OCI-LY7 (cell line): ENCODE measurements around the gene PILRB. TPM values are rescaled to one million over a fixed set of nuclear protein-coding genes. Genes with fewer than 3 reads are reported as not detected.
"Not testable (repeated sequence)": the region's sequence is repeated elsewhere in the genome, so short reads cannot be mapped to it uniquely, and the experiment has no call there.

ENCODE experiments used
- BruUV-seq: library from RNA; stranded (reverse); fragments of 400-500 nt; replicated peaks from 2 replicates; lab custom pipeline; 2021; lab: Mats Ljungman, UMichigan
- CTCF ChIA-PET: fragments of 300-600 bp; sonication (Branson Sonifier 250); formaldehyde crosslinking; loops from one replicate; lab custom pipeline; 2022; ENCODE audit warnings: antibody characterized with exemption; ENCODE audit not compliant: unreplicated experiment; lab: Charles Lee
- POLR2A ChIA-PET: fragments of 300-600 bp; sonication (Branson Sonifier 250); formaldehyde crosslinking; loops from one replicate; lab custom pipeline; 2022; ENCODE audit warnings: antibody characterized with exemption; lab: Charles Lee
- DNase-seq: peaks from one replicate; pipeline ENCODE4 v3.0.0-alpha.2; 2015; ENCODE audit warnings: low spot score
- H2AFZ ChIP-seq: fragments of 200-600 bp; sonication (generic), shearing (Covaris generic); 2 replicates; pipeline ENCODE4 v1.6.1; 2014; ENCODE audit warnings: mild to moderate bottlenecking, antibody characterized with exemption, low read length, moderate library complexity
- H3K27ac ChIP-seq: fragments of 200-600 bp; sonication (generic); 2 replicates; pipeline ENCODE4 v1.5.1; 2014; ENCODE audit warnings: mixed run types, low read depth, mild to moderate bottlenecking, moderate library complexity, low read length, inconsistent platforms; ENCODE audit not compliant: poor library complexity, severe bottlenecking
- H3K36me3 ChIP-seq: fragments of 200-600 bp; sonication (generic); 2 replicates; pipeline ENCODE4 v1.6.1; 2014; ENCODE audit warnings: mild to moderate bottlenecking, antibody characterized with exemption, low read length, moderate library complexity, mixed read lengths; ENCODE audit not compliant: insufficient read depth
- H3K4me1 ChIP-seq: fragments of 200-600 bp; sonication (generic); 2 replicates; pipeline ENCODE4 v1.5.1; 2014; ENCODE audit warnings: mild to moderate bottlenecking, low read length; ENCODE audit not compliant: insufficient read depth, poor library complexity, severe bottlenecking
- H3K4me2 ChIP-seq: fragments of 200-600 bp; sonication (generic); 2 replicates; pipeline ENCODE4 v1.6.1; 2014; ENCODE audit warnings: mild to moderate bottlenecking, low read length
- H3K4me3 ChIP-seq: fragments of 200-600 bp; sonication (generic); 2 replicates; pipeline ENCODE4 v1.5.1; 2014; ENCODE audit warnings: mild to moderate bottlenecking, low read depth, low read length; ENCODE audit not compliant: poor library complexity, severe bottlenecking
- H3K79me2 ChIP-seq: fragments of 200-600 bp; sonication (generic); 2 replicates; pipeline ENCODE4 v1.6.1; 2016; ENCODE audit warnings: low read depth, mild to moderate bottlenecking, low read length, moderate library complexity, mixed read lengths; ENCODE audit not compliant: insufficient read depth
- H3K9me2 ChIP-seq: fragments of 200-600 bp; sonication (generic); 2 replicates; pipeline ENCODE4 v1.6.1; 2016; ENCODE audit warnings: mild to moderate bottlenecking, low read length, mixed read lengths; ENCODE audit not compliant: insufficient read depth
- H3K9me3 ChIP-seq: fragments of 200-600 bp; sonication (generic); 2 replicates; pipeline ENCODE4 v1.6.1; 2014; ENCODE audit warnings: mild to moderate bottlenecking, mixed run types, low read length, mixed read lengths
- H4K20me1 ChIP-seq: fragments of 200-600 bp; sonication (generic); 2 replicates; pipeline ENCODE4 v1.6.1; 2014; ENCODE audit warnings: mild to moderate bottlenecking, antibody characterized with exemption, low read length, moderate library complexity, mixed read lengths; ENCODE audit not compliant: insufficient read depth
- EZH2phosphoT487 ChIP-seq: fragments of 200-600 bp; sonication (generic); IDR thresholded peaks from 2 replicates; pipeline ENCODE4 v1.6.1; 2018; ENCODE audit warnings: low read depth, borderline replicate concordance, mild to moderate bottlenecking, mixed run types, antibody characterized with exemption, low read length, moderate library complexity, mixed read lengths
- intact Hi-C: fragments of 100-400 bp; cut with micrococcal nuclease; formaldehyde crosslinking; loops from one replicate; pipeline ENCODE4 v1.10.0; 2022; ENCODE audit not compliant: unreplicated experiment
- total RNA-seq, 2 experiments: library from RNA; depleted of rRNA in 1 of 2; stranded (reverse); fragments of >200 nt in 1 of 2; shearing (Covaris generic) in 1 of 2; gene quantifications; 2 replicates each; pipeline ENCODE4 v1.2.3, GENCODE V29; 2014 to 2022
- TF ChIP-seq, protein P1 (sequence below): fragments of 200-600 bp; sonication (generic); conservative IDR thresholded peaks from 2 replicates; pipeline ENCODE4 v1.5.1; 2014; ENCODE audit warnings: mild to moderate bottlenecking, antibody characterized with exemption, low read length, moderate library complexity, mixed read lengths

Gene PILRB
- total RNA-seq, 2 experiments from 2014 or later: 95.0 to 102 TPM

DNA sequence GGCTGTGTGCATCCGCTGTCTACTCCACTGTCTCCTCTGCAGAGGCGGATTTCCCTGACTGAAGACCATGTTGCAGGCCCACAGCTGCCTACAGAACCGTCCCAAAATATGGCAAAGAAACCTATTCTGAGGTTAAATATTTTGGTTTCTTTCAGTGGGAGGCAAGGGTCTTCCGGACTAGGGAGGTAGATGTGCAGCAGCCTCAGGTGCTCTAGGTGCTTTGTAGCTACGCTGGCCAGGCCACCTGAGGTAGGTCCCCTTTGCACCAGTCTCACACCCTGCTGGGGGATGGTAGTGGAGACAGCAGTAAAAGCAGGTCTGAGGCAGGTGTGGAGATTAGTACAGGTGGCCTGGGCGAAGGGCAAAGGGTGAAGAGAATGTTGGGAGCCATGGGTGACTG is 8.2 kb upstream of the PILRB start:
- Histone ChIP-seq H3K4me2 (no peak overlapping the region), H2AFZ (no peak overlapping the region), H3K27ac (no peak overlapping the region), H3K79me2 (peaks cover 15% of the 10 kb centered on the region; the same call in 1 of the 2 replicates), H4K20me1 (peaks cover 8% of the 10 kb centered on the region; the same call in 1 of the 2 replicates), H3K9me2 (no peaks in the 10 kb centered on the region), H3K4me3 (no peak overlapping the region), H3K9me3 (no peaks in the 10 kb centered on the region), H3K36me3 (peaks cover 81% of the 10 kb centered on the region), H3K4me1 (peaks cover 15% of the 10 kb centered on the region)
- DNase-seq: no peak
- intact Hi-C loops: loop anchor here (10.0 kb wide), 1 partner anchor 215 kb away; no protein-coding TSS in a partner anchor
- TF ChIP-seq, protein P1, sequence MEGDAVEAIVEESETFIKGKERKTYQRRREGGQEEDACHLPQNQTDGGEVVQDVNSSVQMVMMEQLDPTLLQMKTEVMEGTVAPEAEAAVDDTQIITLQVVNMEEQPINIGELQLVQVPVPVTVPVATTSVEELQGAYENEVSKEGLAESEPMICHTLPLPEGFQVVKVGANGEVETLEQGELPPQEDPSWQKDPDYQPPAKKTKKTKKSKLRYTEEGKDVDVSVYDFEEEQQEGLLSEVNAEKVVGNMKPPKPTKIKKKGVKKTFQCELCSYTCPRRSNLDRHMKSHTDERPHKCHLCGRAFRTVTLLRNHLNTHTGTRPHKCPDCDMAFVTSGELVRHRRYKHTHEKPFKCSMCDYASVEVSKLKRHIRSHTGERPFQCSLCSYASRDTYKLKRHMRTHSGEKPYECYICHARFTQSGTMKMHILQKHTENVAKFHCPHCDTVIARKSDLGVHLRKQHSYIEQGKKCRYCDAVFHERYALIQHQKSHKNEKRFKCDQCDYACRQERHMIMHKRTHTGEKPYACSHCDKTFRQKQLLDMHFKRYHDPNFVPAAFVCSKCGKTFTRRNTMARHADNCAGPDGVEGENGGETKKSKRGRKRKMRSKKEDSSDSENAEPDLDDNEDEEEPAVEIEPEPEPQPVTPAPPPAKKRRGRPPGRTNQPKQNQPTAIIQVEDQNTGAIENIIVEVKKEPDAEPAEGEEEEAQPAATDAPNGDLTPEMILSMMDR: no peak
- no peak for TF ChIP-seq EZH2phosphoT487
- CTCF ChIA-PET: no interaction called here
- POLR2A ChIA-PET: no interaction called here
- BruUV-seq: no TSS peak

DNA sequence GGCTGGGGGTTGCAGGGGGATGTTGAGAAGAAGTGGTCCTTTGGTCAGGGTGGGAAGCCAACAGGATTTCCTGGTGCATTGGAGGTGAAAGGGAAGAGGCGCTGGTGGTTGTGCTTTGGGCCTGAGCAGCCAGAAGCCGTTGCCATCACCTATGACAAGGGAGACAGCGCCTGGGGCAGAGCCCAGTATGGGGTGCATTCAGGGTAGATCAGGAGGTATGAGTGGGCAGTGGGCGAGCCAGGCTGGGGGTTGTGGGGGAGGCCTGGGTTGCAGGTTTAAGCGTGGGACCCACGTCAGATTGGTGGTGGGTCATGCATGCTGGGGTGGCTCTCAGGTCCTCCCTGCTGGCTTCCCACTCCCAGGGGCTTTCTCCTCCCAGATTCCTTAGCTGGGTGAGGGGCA is 6.3 kb upstream of the PILRB start:
- H3K4me3 ChIP-seq: no peak overlapping the region
- peaks cover 4% of the 10 kb centered on the region; the same call in 1 of the 2 replicates for H4K20me1 ChIP-seq
- intact Hi-C loops: no loop called here
- BruUV-seq: no TSS peak
- H3K9me3 ChIP-seq: no peaks in the 10 kb centered on the region
- no peak overlapping the region for H3K27ac ChIP-seq
- H3K4me2 ChIP-seq: no peak overlapping the region
- ChIA-PET POLR2A (no interaction called here), CTCF (no interaction called here)
- no peaks in the 10 kb centered on the region for H3K9me2 ChIP-seq
- peaks cover 89% of the 10 kb centered on the region for H3K36me3 ChIP-seq
- no peak for DNase-seq
- 0 out of 2 replicates have a peak, but pooled peaks cover 3% of the 10 kb centered on the region for H3K79me2 ChIP-seq
- no peak overlapping the region for H2AFZ ChIP-seq
- TF ChIP-seq EZH2phosphoT487: no peak
- TF ChIP-seq, protein P1: no peak
- peaks cover 7% of the 10 kb centered on the region for H3K4me1 ChIP-seq

DNA sequence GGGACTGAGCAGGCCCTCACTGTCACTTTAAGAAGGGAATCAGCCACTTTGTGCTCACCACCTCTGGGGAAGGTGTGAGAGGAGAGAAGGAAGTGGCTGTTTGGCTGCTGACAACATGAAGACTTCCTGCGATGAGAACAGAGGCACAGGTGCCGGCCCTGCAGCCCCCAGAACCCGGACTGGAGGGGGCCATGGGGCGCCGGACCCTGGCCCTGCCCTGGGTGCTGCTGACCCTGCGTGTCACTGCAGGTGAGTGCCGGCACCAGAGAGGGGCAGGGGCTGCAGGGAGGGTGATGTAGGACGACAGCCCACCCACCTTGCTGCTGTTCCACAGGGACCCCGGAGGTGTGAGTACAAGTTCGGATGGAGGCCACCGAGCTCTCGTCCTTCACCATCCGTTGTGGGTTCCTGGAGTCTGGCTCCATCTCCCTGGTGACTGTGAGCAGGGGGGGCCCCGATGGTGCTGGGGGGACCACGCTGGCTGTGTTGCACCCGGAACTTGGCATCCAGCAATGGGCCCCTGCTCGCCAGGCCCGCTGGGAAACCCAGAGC is 5.6 kb upstream of the PILRB start:
- H3K9me2 ChIP-seq, H3K27ac ChIP-seq, H3K4me2 ChIP-seq, intact Hi-C loops, H3K9me3 ChIP-seq, H4K20me1 ChIP-seq, H3K4me1 ChIP-seq, CTCF ChIA-PET, H3K79me2 ChIP-seq, H3K4me3 ChIP-seq, BruUV-seq, POLR2A ChIA-PET, DNase-seq, H2AFZ ChIP-seq: not testable (repeated sequence)
- peaks cover 89% of the 10 kb centered on the region for H3K36me3 ChIP-seq
